Uterus (tissue), 4 donors: ENCODE data around the gene USHBP1. TPM values are rescaled to one million over a fixed set of nuclear protein-coding genes. Genes with fewer than 3 reads are reported as not detected.
A peak's percentile ranks its signal among the peaks of the same experiment; 100 is the strongest.

Experiments
- DNase-seq, 2 donors: peaks; one replicate each; pipeline ENCODE4 v3.0.0-alpha.2; 2019 to 2020
- H3K27ac ChIP-seq, 2 donors: fragments of 200-600 bp; sonication (generic); 1 replicate in 1 of 2; 2 replicates in 1 of 2; pipeline ENCODE4 v1.5.1; 2016 to 2018
- H3K27me3 ChIP-seq, 2 donors: fragments of 200-600 bp; sonication (generic); one replicate each; pipeline ENCODE4 v1.5.1; 2018 to 2019; ENCODE audit warnings: control low read depth in 1 of 2
- H3K36me3 ChIP-seq, 2 donors: fragments of 200-600 bp; sonication (generic); one replicate each; pipeline ENCODE4 v1.5.1; 2019; ENCODE audit warnings: control low read depth in 1 of 2
- H3K4me1 ChIP-seq, 2 donors: fragments of 200-600 bp; sonication (generic); one replicate each; pipeline ENCODE4 v1.5.1; 2018 to 2019; ENCODE audit warnings: control low read depth in 1 of 2
- H3K4me3 ChIP-seq, 2 donors: fragments of 200-600 bp; sonication (generic); 1 replicate in 1 of 2; 2 replicates in 1 of 2; pipeline ENCODE4 v1.5.1; 2018 to 2019; ENCODE audit warnings: mild to moderate bottlenecking in 1 of 2
- H3K9me3 ChIP-seq, 2 donors: fragments of 200-600 bp; sonication (generic); one replicate each; pipeline ENCODE4 v1.5.1; 2019; ENCODE audit warnings: control low read depth in 1 of 2
- POLR2A ChIP-seq, 2 donors: fragments of 450-650 bp; IDR thresholded peaks; one replicate each; pipeline ENCODE4 v1.6.1; 2016; ENCODE audit warnings: antibody characterized with exemption in 2 of 2, mild to moderate bottlenecking in 1 of 2, moderate library complexity in 1 of 2
- intact Hi-C: fragments of 100-400 bp; cut with DNase I; formaldehyde crosslinking; loops from one replicate; pipeline ENCODE4 v1.15.1; 2023; ENCODE audit warnings: low total_unique reads
- total RNA-seq, 4 donors: library from RNA; depleted of rRNA in 3 of 4; stranded (reverse); fragments of >200 nt in 3 of 4; gene quantifications; one replicate each; pipeline versions ENCODE4 v1.1.0 to v1.2.4, GENCODE V29; 2014 to 2023
- TF ChIP-seq, protein P1 (sequence below), 4 experiments: fragments of 200-600 bp in 2 of 4; fragments of 450-650 bp in 2 of 4; sonication (generic) in 2 of 4; IDR thresholded peaks; one replicate each; pipeline ENCODE4 v1.5.1; 2016 to 2019; ENCODE audit warnings: antibody characterized with exemption in 4 of 4, mild to moderate bottlenecking in 2 of 4, moderate library complexity in 1 of 4
- donor health status: DM: yes; HTN: yes; CAD: no.

The USHBP1 gene
- total RNA-seq, 4 donors from 2014 or later, result 3.5 to 23.8 (median 13.0) TPM

- no peak overlapping the region for H3K4me3 ChIP-seq
- no peaks in the 10 kb centered on the region for H3K27me3 ChIP-seq
- DNase-seq, result no peak
- H3K36me3 ChIP-seq, result no peaks in the 10 kb centered on the region
- H3K27ac ChIP-seq, result no peak overlapping the region
- H3K4me1 ChIP-seq, result peaks cover 0 to 4% of the 10 kb centered on the region in 2 donors
- intact Hi-C loops, result no loop called here
- no peaks in the 10 kb centered on the region for H3K9me3 ChIP-seq
- no peak for TF ChIP-seq POLR2A (IDR thresholded peaks at IDR 0.05)
- TF ChIP-seq, protein P1, sequence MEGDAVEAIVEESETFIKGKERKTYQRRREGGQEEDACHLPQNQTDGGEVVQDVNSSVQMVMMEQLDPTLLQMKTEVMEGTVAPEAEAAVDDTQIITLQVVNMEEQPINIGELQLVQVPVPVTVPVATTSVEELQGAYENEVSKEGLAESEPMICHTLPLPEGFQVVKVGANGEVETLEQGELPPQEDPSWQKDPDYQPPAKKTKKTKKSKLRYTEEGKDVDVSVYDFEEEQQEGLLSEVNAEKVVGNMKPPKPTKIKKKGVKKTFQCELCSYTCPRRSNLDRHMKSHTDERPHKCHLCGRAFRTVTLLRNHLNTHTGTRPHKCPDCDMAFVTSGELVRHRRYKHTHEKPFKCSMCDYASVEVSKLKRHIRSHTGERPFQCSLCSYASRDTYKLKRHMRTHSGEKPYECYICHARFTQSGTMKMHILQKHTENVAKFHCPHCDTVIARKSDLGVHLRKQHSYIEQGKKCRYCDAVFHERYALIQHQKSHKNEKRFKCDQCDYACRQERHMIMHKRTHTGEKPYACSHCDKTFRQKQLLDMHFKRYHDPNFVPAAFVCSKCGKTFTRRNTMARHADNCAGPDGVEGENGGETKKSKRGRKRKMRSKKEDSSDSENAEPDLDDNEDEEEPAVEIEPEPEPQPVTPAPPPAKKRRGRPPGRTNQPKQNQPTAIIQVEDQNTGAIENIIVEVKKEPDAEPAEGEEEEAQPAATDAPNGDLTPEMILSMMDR (IDR thresholded peaks at IDR 0.05), result no peak
Measured at GRCh38 chr19:17225053-17225452, 39.5 kb downstream of the USHBP1 start.

- Histone ChIP-seq H3K36me3 (no peaks in the 10 kb centered on the region), H3K27me3 (no peaks in the 10 kb centered on the region), H3K4me3 (no peak overlapping the region), H3K4me1 (no peaks in the 10 kb centered on the region), H3K27ac (no peak overlapping the region), H3K9me3 (no peaks in the 10 kb centered on the region)
- DNase-seq, result peak in 1 of 2 donors; percentile 55
- intact Hi-C loops, result no loop called here
- no peak for TF ChIP-seq POLR2A (IDR thresholded peaks at IDR 0.05)
- TF ChIP-seq, protein P1 (IDR thresholded peaks at IDR 0.05), result no peak
Measured at GRCh38 chr19:17220207-17220758, 44.3 kb downstream of the USHBP1 start.

GRCh38 chr19:17219286-17219685 lies 45.3 kb downstream of the USHBP1 start:
- H3K9me3 ChIP-seq, result no peaks in the 10 kb centered on the region
- no peak for DNase-seq
- TF ChIP-seq, protein P1 (IDR thresholded peaks at IDR 0.05), result no peak
- H3K4me1 ChIP-seq, result peaks cover 0 to 4% of the 10 kb centered on the region in 2 donors
- no peaks in the 10 kb centered on the region for H3K36me3 ChIP-seq
- intact Hi-C loops, result no loop called here
- no peak overlapping the region for H3K27ac ChIP-seq
- H3K4me3 ChIP-seq, result no peak overlapping the region
- no peaks in the 10 kb centered on the region for H3K27me3 ChIP-seq

GRCh38 chr19:17216058-17216670 lies 48.4 kb downstream of the USHBP1 start:
- Histone ChIP-seq H3K27me3 (no peaks in the 10 kb centered on the region), H3K4me3 (peak overlapping the region in 1 of 2 donors; percentile 71), H3K36me3 (no peaks in the 10 kb centered on the region), H3K27ac (peak overlapping the region; percentile 93 to 94), H3K4me1 (peaks cover 0 to 4% of the 10 kb centered on the region in 2 donors), H3K9me3 (no peaks in the 10 kb centered on the region)
- no peak for DNase-seq
- intact Hi-C loops, result no loop called here
- no peak for TF ChIP-seq POLR2A (IDR thresholded peaks at IDR 0.05)
- TF ChIP-seq, protein P1 (IDR thresholded peaks at IDR 0.05), result no peak

- TF ChIP-seq POLR2A (IDR thresholded peaks at IDR 0.05), result peak in 1 of 2 donors; percentile 56
- TF ChIP-seq, protein P1 (IDR thresholded peaks at IDR 0.05), result peak in 1 of 4 experiments; percentile 12
- H3K27ac ChIP-seq, result peak within 1 kb of the TSS; percentile 93 to 94
- no peaks in the 10 kb centered on the region for H3K36me3 ChIP-seq
- H3K9me3 ChIP-seq, result no peaks in the 10 kb centered on the region
- H3K4me1 ChIP-seq, result peaks cover 0 to 4% of the 10 kb centered on the region in 2 donors
- no peaks in the 10 kb centered on the region for H3K27me3 ChIP-seq
- peak within 1 kb of the TSS; percentile 71 to 96 for H3K4me3 ChIP-seq
- intact Hi-C loops, result no loop called here
- peak; percentile 90 to 91 for DNase-seq
Measured at GRCh38 chr19:17215127-17215971, 49.2 kb downstream of the USHBP1 start, which contains the start of gene USE1. TSS of gene USE1 (plus strand) at chr19:17215357. CDS start at chr19:17215406, 49 bp downstream.
